Muscle layer of colon (tissue), 2 donors: ENCODE measurements around the gene PDE6B.

ENCODE experiments used
- H3K27ac ChIP-seq: one replicate; pipeline ENCODE4 v1.7.0; 2013; ENCODE audit warnings: low read depth, mild to moderate bottlenecking, low read length, moderate library complexity
- H3K27me3 ChIP-seq, 2 donors: one replicate each; pipeline ENCODE4 v1.7.0; 2013; ENCODE audit warnings: low read length in 2 of 2, mild to moderate bottlenecking in 2 of 2; ENCODE audit not compliant: insufficient read depth in 2 of 2, control insufficient read depth in 1 of 2
- H3K36me3 ChIP-seq: one replicate; pipeline ENCODE4 v1.7.0; 2013; ENCODE audit warnings: mild to moderate bottlenecking, low read length; ENCODE audit not compliant: insufficient read depth
- H3K4me1 ChIP-seq: one replicate; pipeline ENCODE4 v1.7.0; 2013; ENCODE audit warnings: mild to moderate bottlenecking, low read length; ENCODE audit not compliant: insufficient read depth
- H3K4me3 ChIP-seq, 2 donors: one replicate each; pipeline ENCODE4 v1.7.0; 2013; ENCODE audit warnings: low read length in 2 of 2, low read depth in 1 of 2, mild to moderate bottlenecking in 1 of 2, moderate library complexity in 1 of 2
- H3K9ac ChIP-seq: one replicate; pipeline ENCODE4 v1.7.0; 2013; ENCODE audit warnings: low read length
- H3K9me3 ChIP-seq: one replicate; pipeline ENCODE4 v1.7.0; 2013; ENCODE audit warnings: mild to moderate bottlenecking, low read length
- donor health status: abdominal sarcoma.
- donor health status: Adenocarcinoma of cecum.

Gene PDE6B

DNA sequence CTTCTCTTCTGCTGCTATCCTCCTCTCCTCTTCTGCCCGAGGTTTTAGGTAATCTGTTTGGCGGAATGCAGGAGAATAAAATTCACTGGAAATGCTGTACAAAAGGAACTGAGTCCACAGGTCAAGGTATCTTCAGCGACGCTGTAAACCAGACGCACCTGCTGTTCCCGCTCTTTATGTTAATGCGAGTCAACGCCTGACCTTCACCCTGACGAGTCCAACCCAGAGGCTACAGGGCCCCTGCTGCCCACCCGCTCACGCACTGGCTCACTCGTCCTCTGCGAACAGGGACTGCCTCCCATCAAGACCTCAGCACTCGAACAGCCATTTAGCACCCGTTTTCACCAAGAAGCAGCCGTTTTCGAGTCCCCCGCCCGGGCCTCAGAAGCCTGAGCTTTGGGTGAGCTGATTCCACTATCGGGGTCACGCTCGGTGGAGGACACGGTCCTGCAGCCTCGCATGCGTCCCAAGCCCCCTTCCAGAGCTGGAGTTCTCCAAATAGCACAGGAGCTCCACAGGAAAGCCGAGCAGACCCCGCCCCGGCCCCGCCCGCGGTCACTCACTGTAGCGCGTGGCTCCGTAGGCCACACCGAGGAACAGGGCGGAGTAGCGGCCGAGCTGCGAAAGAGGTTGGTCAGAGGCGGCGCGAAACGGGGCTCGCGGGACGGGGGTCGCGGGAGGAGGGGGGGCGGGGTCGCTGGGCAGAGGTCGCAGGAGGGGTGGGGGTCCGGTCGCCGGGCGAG is 48.1 kb downstream of the PDE6B start:
- Histone ChIP-seq H3K9ac (no peak overlapping the region), H3K9me3 (no peaks in the 10 kb centered on the region), H3K4me1 (peaks cover 19% of the 10 kb centered on the region), H3K27me3 (peaks cover 0 to 1% of the 10 kb centered on the region in 2 donors), H3K36me3 (peaks cover 8% of the 10 kb centered on the region), H3K27ac (peak overlapping the region; percentile 16), H3K4me3 (peak overlapping the region; percentile 67 to 87)

DNA sequence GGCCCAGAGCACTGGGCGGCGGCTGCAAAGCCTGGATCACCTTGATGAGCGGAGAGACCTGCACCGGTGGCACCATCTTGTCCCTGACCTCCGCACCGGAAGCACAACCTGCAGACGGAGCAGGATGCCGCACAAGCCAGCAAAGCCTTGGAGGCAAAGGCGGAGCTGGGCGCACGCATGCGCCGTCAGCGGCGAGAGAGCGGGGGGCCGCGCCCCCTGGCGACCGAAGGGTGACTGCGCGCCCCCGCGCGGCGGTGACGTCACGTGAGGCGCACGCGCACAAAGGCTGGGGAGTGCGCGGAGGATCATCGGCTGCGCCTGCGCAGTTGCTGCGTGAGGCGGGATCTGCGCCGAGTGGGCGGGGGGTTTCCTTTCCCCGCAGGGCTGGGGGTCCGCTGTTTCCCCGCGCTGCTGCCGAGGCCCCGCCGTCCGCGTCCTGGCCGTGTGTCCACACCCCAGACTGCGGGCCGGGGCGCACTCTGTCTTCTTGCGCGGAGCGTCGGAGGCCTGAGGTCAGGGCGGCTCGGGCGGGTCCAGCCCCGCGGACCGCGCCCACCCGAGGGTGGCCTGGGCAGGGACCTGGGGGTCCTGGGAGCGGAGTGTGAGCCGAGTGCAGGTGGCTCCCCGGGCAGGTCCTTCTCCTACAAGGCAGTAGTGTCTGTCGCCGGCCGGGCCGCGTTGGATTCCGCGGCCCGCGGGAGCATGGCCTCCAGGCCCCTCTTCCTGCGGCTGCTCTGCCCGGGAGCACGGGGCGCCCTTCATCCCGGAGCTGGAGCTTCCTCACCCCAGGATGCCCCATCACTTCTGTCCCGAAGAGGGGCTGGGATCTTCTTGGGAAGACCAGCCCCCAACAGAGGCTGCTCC is 49.0 kb downstream of the PDE6B start, which contains the start of the genes ATP5ME and MYL5:
ATP5ME (minus strand) TSS at position 105 of the 864 bp plus-strand sequence; CDS start at position 76, 29 bp downstream.
MYL5 (plus strand) TSS at position 371 of the 864 bp plus-strand sequence. CDS start 3,485 bp downstream, outside the sequence.
- Histone ChIP-seq H3K9me3 (no peaks in the 10 kb centered on the region), H3K27ac (peak within 1 kb of the TSS; percentile 80), H3K9ac (peak within 1 kb of the TSS; percentile 90), H3K36me3 (peaks cover 8% of the 10 kb centered on the region), H3K4me1 (peaks cover 19% of the 10 kb centered on the region), H3K27me3 (peaks cover 3 to 9% of the 10 kb centered on the region in 2 donors), H3K4me3 (peak within 1 kb of the TSS; percentile 71 to 91)

DNA sequence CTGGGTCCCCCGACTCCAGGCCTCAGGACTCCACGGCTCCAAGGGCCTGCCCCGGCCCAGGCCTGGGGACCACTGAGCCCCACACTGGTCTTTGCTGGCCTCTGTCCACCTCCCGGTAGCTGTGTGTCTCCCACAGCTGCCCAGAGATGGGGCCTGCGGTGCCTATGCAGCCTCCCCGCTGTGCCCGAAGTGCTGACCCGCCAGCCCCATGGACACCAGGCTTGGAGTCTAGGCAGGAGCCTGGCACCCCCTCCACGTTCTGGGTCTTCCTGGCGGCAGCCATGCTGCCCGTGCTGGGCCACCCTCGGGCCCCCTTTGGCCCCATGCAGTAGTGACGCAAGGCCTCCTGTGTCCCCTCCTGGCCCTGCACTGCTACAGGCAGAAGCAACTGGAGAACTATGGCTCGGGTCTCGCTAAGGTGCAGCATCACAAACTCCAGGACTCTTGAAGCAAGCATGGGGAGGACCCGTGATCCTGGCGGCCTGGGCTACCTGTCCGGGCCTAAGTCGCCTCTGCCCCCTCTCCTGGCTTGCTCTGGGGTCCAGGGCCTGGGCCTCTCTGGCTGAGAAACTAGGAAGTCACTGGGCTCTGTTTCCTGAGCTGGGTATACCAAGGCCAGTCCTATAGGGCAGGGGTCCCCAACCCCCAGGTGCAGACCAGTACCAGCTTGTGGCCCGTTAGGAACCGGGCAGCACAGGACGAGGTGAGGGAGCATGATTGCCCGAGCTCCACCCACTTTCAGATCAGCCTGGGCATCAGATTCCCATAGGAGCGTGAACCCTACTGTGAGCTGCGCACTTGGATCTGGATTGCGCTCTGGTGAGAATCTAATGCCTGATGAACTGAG is 49.9 kb downstream of the PDE6B start:
- Histone ChIP-seq H3K4me3 (peak overlapping the region; percentile 71 to 91), H3K27me3 (peaks cover 10 to 17% of the 10 kb centered on the region in 2 donors), H3K27ac (peak overlapping the region; percentile 80), H3K9me3 (no peaks in the 10 kb centered on the region), H3K9ac (peak overlapping the region; percentile 90), H3K4me1 (peaks cover 19% of the 10 kb centered on the region), H3K36me3 (peaks cover 8% of the 10 kb centered on the region)

DNA sequence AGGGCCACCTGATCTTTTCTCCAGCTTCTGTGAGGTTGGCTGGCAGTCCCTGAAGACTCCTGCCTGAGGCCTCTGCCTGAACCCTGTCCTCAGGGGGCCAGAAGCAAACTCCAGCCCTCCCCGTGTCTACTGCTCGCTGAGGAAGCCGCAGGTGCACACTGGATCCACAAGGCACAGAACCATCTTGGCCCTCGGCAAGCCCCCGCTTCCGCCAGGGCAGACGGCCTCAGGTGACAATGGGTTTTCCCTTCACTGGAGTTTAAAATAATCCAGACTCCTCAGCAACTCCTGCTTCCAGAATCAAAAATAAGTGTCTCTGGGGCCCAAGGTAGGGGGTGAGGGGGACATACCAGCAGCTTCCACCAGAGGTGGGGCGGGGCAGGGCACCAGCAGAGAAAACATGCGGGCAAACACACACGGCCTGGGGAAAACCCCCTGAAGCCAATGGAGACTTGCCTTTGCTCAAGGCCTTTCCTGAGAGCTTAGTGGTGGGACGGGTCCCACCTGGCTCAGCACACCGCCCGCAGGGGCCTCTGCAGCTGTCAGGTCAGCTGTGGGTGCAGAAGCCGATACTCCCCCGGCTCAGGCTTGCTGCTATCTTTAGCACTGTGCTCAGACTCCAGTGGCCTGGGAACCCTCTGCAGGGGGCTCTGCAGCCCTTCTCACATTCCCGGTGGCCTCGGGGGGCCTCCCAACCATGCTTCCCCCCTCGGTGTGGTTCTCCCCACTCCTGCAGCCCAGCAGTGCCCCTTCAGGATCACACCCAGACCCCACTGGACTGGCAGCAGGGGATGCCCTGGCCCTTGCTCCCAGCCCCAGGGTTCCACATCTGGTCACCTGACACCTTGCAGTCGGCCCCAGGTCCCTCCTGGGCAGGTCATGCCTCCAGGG is 50.9 kb downstream of the PDE6B start:
- Histone ChIP-seq H3K4me1 (peaks cover 25% of the 10 kb centered on the region), H3K27ac (no peak overlapping the region), H3K4me3 (no peak overlapping the region), H3K27me3 (peaks cover 10 to 27% of the 10 kb centered on the region in 2 donors), H3K9ac (no peak overlapping the region), H3K36me3 (peaks cover 8% of the 10 kb centered on the region), H3K9me3 (no peaks in the 10 kb centered on the region)

DNA sequence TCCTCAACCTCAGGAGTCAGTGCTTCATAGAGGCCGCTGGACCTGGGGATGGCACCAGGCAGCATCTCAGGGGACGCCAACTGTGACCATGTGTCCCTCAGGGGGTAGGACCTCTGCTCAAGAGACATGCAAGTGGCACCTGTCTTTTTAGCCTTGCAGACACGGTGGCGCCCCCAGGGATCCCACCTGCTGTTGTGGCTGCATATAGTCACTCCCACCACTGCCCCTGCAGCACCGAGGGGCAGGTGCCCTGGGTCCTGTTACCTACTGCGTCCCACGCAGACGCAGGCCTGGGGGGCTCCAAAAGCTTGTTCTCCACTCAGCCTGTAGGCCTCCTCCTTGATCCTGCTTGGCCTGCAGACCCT is 51.5 kb downstream of the PDE6B start:
- Histone ChIP-seq H3K9ac (no peak overlapping the region), H3K27me3 (peaks cover 10 to 29% of the 10 kb centered on the region in 2 donors), H3K4me1 (peaks cover 25% of the 10 kb centered on the region), H3K4me3 (no peak overlapping the region), H3K36me3 (peaks cover 2% of the 10 kb centered on the region), H3K27ac (no peak overlapping the region), H3K9me3 (no peaks in the 10 kb centered on the region)

DNA sequence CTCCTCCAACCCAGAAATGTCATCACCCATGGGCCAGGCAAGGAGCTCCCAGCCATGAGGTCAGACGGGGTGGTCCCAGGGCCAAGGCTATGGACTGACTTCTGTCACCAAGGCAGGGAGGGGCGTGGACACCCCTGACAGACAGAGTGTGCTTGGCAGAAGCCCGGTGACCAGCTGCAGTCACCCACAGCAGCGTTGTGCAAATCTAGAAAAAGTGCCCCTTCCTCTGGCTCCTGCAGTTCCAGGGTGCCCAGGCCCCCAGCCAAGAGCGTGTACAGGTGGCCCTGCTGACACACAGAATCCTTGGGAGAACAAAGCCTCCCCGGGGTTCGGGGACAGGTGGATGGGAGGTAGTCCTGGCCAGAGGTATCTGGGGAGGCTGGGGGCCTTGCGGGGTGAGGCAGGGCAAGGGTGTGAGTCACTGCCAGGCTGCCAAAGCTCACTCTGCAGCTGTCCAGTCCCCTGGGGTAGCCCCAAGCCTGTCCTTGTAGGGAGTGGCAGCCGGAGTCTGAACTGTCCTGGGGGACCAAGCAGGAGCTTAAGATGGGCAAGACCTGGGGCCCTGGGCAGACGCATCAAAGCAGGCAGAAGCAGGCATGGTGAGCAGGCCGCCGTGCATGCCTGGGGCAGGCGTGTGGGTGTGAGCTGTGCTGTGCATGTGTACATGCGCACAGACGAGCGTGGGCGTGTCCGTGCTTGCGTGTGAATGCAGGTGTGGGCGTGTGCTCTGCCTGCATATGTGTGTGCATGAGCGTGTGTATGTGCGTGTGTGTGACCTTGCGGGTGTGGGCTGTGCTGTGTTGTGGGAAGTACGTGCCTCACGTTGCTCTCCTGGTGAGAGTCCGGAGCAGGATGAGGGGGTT is 52.3 kb downstream of the PDE6B start:
- Histone ChIP-seq H3K36me3 (no peaks in the 10 kb centered on the region), H3K27me3 (peaks cover 10 to 37% of the 10 kb centered on the region in 2 donors), H3K9me3 (no peaks in the 10 kb centered on the region), H3K9ac (no peak overlapping the region), H3K27ac (no peak overlapping the region), H3K4me1 (peaks cover 25% of the 10 kb centered on the region), H3K4me3 (no peak overlapping the region)

DNA sequence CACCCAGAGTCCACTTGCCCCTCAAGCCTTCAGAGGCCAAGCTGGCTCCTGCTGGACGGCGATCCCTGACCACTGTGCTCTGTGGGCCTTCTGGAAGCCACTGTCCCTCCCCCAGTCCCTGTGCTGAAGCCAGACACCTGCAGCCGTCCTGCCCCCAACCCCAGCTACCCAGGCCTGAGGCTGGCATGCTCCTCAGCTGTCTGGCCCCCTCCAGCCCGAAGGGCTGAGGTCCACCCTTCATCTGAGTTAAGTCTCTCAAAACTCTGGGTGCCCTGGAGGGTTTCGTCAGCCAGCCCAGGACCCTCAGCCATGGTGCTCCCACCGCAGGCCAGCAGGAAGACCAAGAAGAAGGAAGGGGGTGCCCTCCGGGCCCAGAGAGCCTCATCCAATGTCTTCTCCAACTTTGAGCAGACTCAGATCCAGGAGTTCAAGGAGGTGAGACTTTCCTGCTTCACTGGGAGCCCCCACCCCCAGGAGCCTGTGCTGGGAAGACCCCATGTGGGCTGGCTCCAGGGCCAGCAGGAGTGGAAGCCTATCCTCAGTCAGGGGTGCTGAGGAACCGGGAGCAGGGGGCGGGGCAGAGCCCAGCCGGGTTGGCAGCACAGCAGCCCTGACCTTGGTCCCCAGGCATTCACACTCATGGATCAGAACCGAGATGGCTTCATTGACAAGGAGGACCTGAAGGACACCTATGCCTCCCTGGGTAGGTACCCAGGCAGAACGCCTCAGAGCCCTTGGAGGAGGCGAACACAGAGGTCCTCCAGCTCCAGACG is 53.1 kb downstream of the PDE6B start:
- Histone ChIP-seq H3K27ac (no peak overlapping the region), H3K36me3 (no peaks in the 10 kb centered on the region), H3K9me3 (no peaks in the 10 kb centered on the region), H3K9ac (no peak overlapping the region), H3K4me3 (no peak overlapping the region), H3K27me3 (peaks cover 10 to 42% of the 10 kb centered on the region in 2 donors), H3K4me1 (peaks cover 18% of the 10 kb centered on the region)

DNA sequence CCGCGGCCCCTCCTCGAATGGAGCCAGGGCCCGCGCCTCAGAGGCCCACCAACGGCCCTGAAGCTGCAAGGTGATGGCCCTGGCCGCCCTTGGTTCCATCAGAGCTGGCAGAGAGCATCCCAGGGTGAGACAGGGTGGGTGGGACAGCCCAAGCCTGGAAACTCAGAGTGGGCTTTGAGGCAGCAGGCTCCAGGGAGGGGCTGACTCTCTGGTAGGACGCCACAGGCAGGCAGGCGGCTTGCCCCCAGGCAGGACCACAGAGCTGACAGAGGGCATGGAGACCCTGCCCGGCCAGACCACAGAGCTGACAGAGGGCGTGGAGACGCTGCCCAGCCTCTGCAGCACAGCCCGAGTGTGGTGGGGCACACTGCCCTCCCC is 53.7 kb downstream of the PDE6B start:
- H3K4me3 ChIP-seq, result no peak overlapping the region
- H3K27me3 ChIP-seq, result peaks cover 10 to 46% of the 10 kb centered on the region in 2 donors
- no peaks in the 10 kb centered on the region for H3K36me3 ChIP-seq
- peaks cover 16% of the 10 kb centered on the region for H3K4me1 ChIP-seq
- H3K9ac ChIP-seq, result no peak overlapping the region
- H3K9me3 ChIP-seq, result no peaks in the 10 kb centered on the region
- H3K27ac ChIP-seq, result no peak overlapping the region

DNA sequence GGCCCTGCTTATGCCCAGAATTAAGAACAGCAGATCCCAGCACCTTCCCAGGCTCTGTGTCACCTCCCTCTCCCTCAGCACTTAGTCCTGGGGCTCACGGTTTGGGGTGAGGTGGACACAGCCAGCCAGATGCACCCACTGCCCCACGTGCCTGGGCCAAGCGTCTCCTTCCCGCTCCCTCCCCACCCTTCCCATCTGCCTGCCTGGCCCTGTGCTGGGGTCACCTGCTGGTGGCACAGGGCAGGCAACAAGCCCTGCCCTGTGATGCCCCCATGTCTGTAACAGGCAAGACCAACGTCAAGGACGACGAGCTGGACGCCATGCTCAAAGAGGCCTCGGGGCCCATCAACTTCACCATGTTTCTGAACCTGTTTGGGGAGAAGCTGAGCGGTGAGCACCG is 54.3 kb downstream of the PDE6B start:
- H3K27me3 ChIP-seq, result peaks cover 10 to 48% of the 10 kb centered on the region in 2 donors

More for the DNA sequence above, 54.3 kb downstream of the PDE6B start:
- Histone ChIP-seq H3K9ac (no peak overlapping the region), H3K27ac (no peak overlapping the region), H3K4me1 (peaks cover 16% of the 10 kb centered on the region), H3K9me3 (no peaks in the 10 kb centered on the region), H3K4me3 (no peak overlapping the region), H3K36me3 (no peaks in the 10 kb centered on the region)
